AG08396 (cell line): ENCODE measurements around the gene TNFAIP3.

Experiments used
- DNase-seq: peaks from one replicate; pipeline ENCODE4 v3.0.0; 2012; ENCODE audit warnings: low spot score, mixed read lengths

The TNFAIP3 gene

DNA sequence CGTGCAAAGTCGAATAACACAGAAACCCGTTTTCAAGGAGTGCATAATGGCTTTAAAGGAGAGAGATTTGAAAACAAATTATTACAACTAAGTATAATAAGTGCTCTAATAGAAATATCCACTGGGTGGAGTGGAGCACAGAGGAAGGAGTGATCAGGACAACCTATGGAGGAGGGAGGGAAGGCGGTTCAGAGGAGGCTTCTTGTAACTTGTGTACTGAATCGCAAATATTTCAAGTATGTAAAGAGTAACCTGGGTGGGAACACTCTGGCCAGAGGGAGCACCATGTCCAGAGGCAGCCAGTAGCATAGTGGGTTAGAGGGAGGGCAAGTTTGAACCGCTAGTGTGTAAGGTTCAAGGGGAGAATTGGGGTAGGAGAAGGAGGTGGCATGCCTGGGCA lies 21.6 kb upstream of the TNFAIP3 start:
- no peak for DNase-seq

DNA sequence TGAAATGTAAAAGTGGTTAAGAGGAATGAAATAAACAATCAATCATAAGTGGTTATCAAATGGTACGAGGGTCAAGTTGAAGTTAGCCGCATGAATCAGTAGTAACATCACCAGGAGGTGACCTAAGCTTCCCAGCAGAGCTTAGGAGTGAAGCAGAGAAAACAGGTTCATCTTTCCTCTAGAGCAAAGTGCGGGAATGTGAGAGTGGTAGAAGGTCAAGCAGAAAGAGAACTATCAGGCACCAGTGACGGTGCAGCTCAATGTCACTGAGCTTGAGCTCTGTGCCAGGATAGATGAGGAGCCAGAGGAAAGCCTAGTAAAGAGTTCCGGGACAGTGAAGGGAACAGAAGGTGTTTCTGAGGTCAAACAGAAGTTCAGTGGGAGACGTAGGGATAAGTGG lies 20.8 kb upstream of the TNFAIP3 start:
- DNase-seq: no peak

DNA sequence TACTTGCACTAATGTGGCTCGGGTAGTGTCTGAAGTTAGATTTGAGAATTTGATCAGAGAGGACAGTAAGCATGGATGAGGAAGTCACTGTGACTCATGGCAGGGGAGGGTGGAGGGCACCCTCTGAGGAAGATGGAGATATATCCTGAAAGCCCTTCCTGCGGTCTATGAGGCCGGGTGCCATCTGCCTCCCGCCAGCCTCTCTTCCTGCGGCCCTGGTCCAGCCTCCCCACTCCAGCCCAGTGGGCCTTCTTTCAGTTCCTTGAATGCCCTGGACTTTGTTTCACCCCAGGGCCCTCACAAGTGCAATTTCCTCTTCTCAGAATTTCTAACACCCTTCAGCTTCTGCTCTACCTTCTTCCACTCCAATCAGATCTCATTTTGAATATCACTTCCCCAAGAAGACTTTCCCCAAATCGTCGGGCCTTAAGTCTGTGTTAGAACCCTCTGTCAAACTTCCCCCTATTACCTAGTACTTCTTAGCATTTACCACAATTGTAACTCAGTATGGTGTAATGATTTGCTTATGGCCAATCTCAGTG lies 20.2 kb upstream of the TNFAIP3 start:
- DNase-seq: no peak

DNA sequence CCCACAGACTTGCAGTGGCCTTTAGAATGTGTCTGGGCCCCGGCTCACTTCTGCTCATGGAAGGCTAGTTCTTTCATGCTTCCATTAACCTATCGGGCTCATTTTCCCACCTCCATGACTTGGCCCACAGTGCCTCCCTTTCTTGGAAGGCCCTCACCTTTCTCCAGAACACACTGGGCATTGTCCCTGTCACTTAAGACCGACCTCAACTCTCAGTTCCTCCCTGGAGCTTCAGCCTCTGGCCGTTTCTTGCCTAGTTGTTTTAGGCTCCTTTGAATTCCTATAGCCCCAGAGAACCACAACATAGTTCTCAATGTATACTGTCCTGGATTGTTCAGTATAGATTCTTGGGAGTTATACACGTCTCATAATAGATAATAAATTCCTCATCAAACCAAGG lies 19.3 kb upstream of the TNFAIP3 start:
- DNase-seq: no peak

DNA sequence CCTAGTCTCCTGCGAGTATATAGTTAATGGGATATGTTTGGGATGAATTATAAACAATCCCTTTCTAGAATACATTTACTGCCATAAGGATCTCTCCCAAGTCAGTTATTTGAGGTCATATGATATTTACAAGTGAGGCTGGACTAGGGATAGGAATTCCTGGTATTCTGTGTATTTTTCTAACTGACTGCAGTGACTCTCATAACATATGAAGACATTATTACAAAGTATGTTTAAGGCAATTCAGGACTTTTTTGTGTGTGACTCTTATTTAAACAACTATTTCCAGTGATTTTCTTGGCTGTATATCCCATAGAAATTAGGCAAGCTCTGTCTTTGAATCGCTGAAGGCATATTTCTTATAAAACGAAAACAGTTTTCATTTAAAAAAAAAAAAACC lies 18.4 kb upstream of the TNFAIP3 start:
- DNase-seq: no peak

DNA sequence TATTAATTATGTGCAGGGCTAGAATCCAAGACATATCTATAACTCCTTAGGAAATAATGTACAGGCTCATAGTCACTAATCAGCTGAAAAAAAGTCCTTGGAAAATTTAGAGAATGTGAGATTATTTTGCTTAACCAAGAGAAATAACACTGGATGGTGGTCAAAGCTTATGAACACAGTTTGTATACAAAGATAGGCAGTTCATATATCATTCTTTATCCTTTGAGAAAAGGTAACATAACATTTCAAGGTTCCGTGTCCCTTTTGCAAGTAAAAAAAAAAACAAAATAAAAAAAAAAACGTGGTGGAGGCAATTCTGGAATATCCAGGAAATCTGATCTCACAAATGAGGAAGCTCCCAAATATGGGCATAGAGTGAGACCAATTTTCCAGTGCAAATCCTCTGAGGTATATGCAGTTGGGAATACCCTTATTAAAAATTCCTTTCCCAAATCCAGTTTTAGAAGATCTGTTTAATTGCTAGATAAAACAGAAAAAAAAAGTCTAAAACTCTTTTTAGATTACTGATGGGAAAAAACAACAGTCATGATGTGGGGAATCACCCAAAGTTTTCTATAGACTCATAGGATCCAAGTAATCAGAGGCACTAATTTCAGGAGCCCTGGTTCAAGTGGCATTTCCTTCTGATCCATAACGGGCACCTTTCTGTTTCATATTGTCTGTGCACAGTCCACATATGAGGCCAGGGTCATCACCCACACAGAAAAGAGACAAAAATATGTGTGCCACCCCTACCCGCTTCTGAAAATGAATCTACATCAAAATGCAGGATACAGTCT lies 17.7 kb upstream of the TNFAIP3 start:
- DNase-seq: no peak

DNA sequence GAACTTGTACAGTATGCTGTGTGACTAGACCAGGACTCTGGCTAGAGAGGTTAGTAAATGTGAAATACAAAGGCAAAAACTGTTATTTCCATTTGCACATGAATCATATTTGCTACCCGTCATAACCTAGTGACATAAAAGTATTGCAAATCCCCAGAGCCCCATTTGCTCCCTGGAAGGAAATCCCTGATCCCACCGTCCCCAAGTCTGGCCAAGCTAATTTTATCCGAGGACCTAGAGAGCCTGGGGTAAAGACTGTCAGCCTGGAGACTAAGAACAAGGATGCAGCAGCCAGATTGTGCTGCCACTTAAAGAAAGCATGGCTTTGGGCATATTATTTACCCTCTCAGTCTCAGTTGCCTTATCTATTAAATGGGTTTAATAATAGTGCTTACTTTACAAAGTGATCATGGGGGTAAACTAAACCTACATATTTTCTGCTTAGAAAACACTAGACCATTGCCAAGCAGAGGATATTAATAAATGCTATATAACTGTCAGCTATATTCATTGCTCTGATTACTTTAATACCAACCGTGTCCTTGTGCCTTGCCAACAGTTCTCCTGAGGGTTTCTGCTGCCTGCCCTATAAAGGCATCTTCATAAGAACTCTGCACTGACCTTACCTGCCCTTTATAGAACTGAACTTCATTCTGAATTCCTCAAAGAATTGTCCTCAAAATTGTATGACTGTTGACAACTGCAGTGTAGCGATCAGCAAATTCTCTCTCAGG lies 16.9 kb upstream of the TNFAIP3 start:
- no peak for DNase-seq

DNA sequence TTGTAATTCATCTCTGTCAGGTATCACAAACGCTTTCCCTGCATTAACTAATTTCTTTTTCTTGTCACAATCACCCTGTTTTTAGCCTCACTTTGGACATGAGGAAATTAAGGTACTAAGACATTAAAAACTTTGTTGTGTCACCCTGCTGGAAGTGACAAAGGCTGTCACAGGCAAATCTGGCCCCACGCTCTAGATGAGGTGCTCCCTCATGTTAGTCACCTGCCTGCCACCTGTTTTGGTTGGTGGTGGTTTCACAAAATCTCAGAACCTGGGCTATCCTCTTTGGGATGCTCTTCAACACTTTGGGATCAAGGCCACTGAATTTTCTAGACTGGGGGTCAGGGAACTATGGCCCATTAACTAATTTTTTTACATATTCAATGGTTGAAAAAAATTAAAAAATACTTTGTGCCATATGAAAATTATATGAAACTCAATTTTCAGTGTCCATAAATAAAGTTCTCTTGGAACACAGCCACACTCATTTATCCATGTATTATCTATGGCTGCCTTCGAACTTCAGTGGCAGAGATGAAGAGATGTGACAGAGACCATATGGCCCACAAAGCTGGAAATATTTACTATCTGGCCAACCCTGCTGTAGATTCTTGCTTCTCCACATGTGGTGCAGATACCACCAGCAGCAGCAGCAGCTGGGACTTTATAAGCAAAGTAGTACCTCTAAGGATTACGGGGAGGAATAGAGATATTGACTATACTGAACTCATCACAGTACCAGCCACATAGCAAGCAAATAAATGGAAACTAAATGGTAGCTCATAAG lies 16.1 kb upstream of the TNFAIP3 start:
- no peak for DNase-seq

DNA sequence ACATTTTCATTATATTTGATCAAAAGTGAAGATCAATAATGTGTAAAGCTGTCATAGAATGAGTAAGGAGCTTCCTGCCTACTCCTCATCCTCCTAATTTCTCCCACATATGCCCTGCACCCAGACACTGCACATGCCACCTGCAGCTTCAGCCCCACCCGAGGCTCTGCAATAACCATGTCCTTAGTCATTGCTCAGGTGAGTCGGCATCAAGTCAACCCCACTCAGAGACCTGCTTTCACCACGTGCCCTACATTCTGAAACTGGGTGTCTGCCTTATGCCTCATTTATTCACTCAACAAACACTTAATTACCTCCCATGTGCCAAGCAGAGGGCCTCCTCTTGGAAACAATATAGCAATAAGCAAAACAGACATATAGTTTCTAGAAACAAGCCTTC lies 15.4 kb upstream of the TNFAIP3 start:
- DNase-seq: no peak

DNA sequence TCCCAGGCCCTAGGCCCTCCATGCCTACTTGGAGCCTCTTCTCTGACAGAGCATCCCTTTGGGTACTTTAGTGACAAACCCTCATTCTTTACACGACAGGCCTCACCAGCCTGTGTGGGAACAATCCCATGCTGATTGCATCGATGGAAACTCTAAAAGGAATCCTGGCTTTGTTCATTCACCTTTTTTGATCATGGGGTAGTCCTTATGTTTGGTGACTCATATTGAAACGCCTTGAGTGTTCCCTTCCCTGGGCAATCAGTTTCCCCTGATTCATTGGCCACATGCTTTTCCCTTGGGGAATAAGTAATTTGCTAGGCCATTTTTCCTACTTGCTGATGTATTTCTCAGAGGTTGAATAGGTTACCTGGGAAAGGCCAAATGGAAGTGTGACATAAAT lies 14.7 kb upstream of the TNFAIP3 start:
- no peak for DNase-seq

DNA sequence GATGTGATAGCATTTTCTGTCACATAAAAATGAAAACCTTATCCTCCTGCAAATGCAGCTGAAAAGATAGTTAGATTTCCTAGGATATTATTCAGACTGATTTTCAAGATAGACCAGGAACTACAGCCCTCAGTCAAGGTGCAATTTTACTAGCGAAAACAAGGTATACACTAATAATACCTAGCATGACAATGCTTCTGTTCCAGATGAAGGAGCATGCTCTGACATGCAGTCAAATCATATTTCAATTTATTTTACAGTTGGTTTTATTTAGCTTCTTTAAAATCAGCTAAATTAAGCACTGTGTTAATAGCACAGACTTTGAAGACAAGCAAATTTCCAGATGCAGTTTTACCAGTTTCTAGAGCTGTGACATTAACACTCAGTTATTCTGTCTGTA lies 14.2 kb upstream of the TNFAIP3 start:
- DNase-seq: no peak

DNA sequence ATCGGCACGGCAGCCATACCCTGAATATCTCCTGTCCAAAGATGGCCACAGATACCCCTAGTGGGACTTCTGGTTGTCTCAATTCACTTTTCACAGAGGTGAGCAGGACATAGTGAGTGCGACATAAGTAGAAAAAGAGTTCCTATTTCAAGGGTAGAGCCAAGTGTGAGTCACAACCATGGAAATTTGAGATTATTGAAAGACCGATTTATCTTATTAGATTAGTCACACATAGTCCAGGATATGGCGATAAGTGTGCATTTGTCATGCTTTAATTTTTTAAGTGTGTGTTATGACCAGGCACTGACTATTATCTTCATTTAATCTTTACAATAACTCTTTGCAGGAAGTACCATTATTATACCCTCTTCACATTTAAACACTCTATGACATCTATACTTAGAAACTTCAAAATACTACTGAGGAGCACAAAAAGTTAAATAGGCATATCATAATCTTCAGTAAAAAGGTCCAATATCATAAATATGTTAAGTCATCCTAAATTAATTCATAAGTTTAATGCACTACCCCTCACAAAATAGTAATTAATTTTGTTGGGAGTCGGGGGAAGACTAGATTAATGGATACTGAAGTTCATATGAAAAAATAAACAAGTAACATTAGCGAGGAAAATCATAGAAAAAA lies 13.4 kb upstream of the TNFAIP3 start:
- DNase-seq: no peak

DNA sequence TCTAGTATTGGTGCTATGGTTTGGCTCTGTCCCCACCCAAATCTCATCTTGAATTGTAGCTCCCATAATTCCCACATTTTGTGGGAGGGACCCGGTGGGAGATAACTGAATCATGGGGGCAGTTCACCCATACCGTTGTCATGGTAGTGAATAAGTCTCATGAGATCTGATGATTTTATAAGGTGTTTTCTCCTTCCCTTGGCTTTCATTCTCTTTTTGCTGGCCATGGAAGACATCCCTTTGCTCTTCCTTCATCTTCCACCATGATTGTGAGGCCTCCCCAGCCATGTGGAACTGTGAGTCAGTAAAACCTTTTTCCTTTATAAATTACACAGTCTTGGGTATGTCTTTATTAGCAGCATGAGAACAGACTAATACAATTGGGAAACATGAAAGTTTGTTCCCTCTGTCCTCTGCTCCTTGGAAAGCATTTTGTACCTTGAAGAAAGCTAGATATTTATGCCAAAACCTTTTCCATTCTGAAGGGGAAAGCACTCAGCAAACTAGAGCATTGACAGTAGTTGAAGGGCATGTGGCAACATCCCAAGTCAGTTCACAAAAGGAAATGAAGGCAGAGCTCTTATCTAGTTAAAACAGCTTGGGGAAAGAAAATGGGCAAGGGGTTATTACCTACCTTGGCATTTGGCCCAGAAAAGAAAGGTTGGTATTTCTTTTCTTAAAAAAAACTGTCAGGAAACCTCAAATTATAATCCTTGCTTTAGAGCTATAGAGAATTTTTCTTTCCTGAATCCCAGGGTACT lies 10.7 kb upstream of the TNFAIP3 start:
- DNase-seq: no peak

DNA sequence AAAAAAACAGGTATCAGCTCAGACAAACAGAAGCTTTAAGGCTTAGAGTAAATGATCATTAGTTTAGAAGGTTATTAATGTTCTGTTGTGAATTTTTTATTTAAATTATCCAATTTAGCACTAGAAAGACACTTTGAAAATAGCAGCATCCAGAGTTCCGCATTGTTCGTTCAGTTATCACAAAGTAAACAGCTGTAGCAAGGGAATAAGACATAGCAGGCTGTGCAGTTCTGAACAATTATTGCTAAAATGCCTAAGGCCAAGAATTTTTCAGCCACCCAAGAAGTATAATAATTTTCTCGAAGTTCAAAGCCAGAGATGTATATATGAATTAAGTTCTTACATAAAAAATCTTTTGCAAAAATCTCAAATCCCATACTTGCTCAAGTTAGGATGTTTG lies 8.0 kb upstream of the TNFAIP3 start:
- DNase-seq: no peak

DNA sequence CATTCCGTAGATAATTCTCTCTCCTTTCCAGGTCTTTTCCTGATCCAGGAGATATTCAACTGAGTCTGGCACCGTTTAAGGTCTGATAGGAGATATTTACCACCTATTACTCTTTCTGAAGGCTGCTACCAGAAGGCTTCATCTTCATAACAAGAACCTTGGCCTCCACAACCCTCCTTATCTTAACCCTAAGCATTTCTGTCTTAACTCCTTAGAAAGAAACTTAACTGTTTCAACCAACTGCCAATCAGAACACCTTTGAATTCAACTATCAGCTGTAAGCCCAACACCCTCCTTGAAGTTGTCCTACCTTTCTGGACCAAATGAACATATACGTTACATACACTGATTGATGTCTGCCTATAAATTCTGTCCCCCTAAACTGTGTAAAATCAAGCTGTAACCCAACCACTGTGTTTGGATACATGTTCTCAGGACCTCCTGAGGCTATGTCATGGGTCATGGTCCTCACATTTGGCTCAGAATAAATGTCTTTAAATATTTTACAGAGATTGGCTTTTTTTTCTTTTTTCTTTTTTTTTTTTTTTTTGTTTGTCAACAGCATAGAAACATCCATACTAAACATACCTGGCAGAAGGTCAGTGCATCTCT lies 6.6 kb upstream of the TNFAIP3 start:
- DNase-seq: no peak

DNA sequence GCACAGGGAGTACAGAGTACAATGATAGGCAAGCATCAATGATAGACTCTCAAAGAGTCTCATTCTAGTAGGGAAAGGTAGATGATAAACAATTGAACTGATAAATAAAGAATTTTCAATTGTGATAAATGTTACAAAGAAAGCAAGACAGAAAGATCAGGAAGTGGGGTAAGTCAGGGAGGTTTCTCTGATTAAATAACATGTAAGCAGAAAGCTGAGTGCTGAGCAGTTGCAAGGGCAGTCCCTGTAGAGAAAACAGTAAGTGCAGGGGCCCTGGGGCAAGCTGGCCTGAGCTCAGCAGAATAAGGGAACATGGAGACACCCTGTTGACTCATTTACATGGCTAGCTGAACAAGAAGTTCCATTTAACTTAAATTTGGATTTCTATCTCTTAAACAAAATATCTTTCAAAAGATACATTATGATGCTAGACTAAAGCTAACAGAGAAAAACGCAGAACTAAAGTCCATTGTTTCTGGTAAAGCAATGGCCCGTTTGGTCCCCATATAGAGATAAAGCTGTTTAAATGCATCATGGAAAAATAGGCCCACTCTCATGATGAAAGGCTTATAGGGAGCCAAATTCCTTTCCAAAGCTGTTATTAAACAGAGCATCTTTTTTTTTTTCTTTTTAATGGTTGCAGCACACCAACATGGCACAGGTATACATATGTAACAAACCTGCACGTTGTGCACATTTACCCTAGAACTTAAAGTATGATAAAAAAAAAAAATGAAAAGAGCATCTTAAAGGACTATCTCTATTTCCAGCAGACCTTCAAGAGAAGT lies 5.3 kb upstream of the TNFAIP3 start:
- DNase-seq: no peak

DNA sequence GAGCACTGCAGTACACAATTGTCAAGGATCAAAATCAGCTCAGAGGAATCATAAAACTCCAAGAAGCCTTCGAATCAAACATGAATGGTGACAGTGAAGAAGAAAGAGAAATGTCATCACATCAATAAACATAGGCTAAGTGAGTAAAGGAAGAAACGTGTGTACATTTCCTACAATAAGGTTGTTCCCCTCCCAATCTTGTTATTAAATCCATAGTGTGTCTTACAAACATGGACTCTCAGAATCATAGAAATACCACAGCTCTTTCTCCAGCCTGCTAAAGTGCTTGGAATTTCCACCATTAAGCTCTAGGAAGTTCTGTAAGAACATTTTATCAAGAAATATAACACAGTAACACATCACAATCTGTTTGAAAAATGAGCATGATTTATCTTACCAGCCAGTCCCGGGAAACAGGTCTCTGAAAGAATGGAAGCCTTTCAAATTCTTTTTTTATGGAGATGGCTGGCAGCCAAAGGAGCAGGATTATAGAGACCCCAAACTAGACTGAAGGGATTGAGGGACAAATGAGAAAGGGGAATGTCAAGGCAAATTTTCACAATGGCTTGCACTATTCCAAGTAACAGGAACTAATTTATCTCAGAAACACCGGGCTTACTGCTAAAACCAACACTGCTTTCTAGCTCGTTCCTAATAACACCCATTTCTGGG lies 4.5 kb upstream of the TNFAIP3 start:
- no peak for DNase-seq

DNA sequence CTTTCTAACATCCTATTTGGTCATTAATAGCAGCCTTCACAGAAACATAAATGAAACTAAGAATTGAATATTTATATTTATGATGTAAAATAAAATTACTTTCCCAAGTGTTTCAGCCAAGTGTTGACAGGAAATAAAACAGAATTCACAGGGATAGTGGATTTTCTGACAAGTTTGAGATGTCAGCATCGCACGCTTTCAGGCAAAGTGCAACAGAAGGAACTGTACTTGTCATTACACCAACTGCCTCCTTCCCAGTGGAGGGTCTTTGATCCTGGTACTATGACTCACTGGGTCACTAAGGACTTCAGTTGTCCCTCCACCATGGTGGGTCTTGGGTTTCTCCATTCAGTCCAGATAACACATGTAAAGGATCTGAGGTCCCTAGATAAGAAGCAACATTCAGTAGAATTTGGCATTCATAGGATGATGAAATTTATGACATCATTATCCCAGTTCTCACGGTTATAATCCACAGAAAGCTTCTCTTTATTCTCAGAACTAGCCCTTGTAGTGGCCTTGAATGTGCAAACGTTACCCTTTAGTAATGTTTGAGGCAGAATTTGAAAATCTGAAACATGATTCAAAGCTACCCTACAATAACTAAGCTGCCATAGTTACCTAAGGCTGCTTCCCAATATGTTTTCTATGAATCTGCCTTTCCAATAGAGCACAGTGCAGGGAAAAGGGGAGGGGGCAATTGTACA lies 3.8 kb upstream of the TNFAIP3 start:
- DNase-seq: no peak
